Retinal pigment epithelial cell (primary cell): Measurements from ENCODE around the gene NPHP3.

Experiments used
- DNase-seq: peaks from one replicate; pipeline ENCODE4 v3.0.0-alpha.2; 2010; ENCODE audit warnings: low read depth
- H3K4me3 ChIP-seq: 2 replicates; pipeline ENCODE4 v1.5.1; 2011; ENCODE audit warnings: mild to moderate bottlenecking, low read length, control low read depth, moderate library complexity
- CTCF ChIP-seq: conservative IDR thresholded peaks from 2 replicates; pipeline ENCODE4 v1.5.1; 2011; ENCODE audit warnings: low read depth, low read length, control low read depth, inconsistent platforms

NPHP3 gene

GRCh38 chr3:132735589-132735988, 13.4 kb upstream of the NPHP3 start:
- TF ChIP-seq CTCF = no peak
- no peak overlapping the region for H3K4me3 ChIP-seq
- no peak for DNase-seq

GRCh38 chr3:132730891-132731580, 8.8 kb upstream of the NPHP3 start:
- no peak for DNase-seq
- no peak overlapping the region for H3K4me3 ChIP-seq
- TF ChIP-seq CTCF = peak; percentile 49

- no peak overlapping the region for H3K4me3 ChIP-seq
- TF ChIP-seq CTCF = peak; percentile 64
- DNase-seq = no peak
Measured at GRCh38 chr3:132726341-132726823, 4.2 kb upstream of the NPHP3 start.

- no peak for TF ChIP-seq CTCF
- H3K4me3 ChIP-seq = peak overlapping the region; percentile 76
- peak; percentile 39 for DNase-seq
Measured at GRCh38 chr3:132723024-132723950, 1.1 kb upstream of the NPHP3 start.

- peak overlapping the region; percentile 75 for H3K4me3 ChIP-seq
- peak; percentile 24 for TF ChIP-seq CTCF
- DNase-seq = peak; percentile 43
Measured at GRCh38 chr3:132721479-132722164, 587 bp downstream of the NPHP3 start.

GRCh38 chr3:132720228-132720627, 2.0 kb downstream of the NPHP3 start:
- H3K4me3 ChIP-seq = peak overlapping the region; percentile 12
- no peak for TF ChIP-seq CTCF
- no peak for DNase-seq
